Activated naive CD4-positive, alpha-beta T cell treated with anti-CD3 and anti-CD28 coated beads for 36 hours (primary cell): ENCODE measurements around the gene PRR13. TPM values are rescaled to one million over a fixed set of nuclear protein-coding genes. Genes with fewer than 3 reads are reported as not detected.
A peak's percentile ranks its signal among the peaks of the same experiment; 100 is the strongest.
"Not testable (repeated sequence)": the region's sequence is repeated elsewhere in the genome, so short reads cannot be mapped to it uniquely, and the experiment has no call there.

Experiments used
- CTCF ChIA-PET: fragments of 350-600 bp; sonication (Branson Sonifier 250); formaldehyde crosslinking; loops from one replicate; lab custom pipeline; 2021; ENCODE audit warnings: antibody characterized with exemption; lab: Charles Lee
- DNase-seq: peaks from one replicate; pipeline ENCODE4 v3.0.0-alpha.2; 2020
- H3K27ac Mint-ChIP-seq: one replicate; pipeline ENCODE4 v1.8.0; 2021; ENCODE audit warnings: mild to moderate bottlenecking, mixed read lengths
- H3K27me3 Mint-ChIP-seq: one replicate; pipeline ENCODE4 v1.8.0; 2021; ENCODE audit warnings: low read depth, mixed read lengths
- H3K36me3 Mint-ChIP-seq: one replicate; pipeline ENCODE4 v1.8.0; 2021; ENCODE audit warnings: low read depth, mixed read lengths
- H3K4me1 Mint-ChIP-seq: one replicate; pipeline ENCODE4 v1.8.0; 2021; ENCODE audit warnings: low read depth, mixed read lengths
- H3K4me3 Mint-ChIP-seq: one replicate; pipeline ENCODE4 v1.8.0; 2021; ENCODE audit warnings: mild to moderate bottlenecking, moderate library complexity, mixed read lengths
- H3K9me3 Mint-ChIP-seq: one replicate; pipeline ENCODE4 v1.8.0; 2021; ENCODE audit warnings: mixed read lengths
- intact Hi-C: fragments of 100-400 bp; cut with micrococcal nuclease; formaldehyde crosslinking; loops from one replicate; pipeline ENCODE4 v1.15.1; 2023
- total RNA-seq, 2 experiments: library from RNA; stranded (reverse); gene quantifications; one replicate each; pipeline ENCODE4 v1.2.3, GENCODE V29; 2021

Gene PRR13
- total RNA-seq, 2 experiments from 2014 or later, result 207 to 216 TPM

- peak overlapping the region; percentile 39 for H3K4me3 Mint-ChIP-seq
- peaks cover 40% of the 10 kb centered on the region for H3K4me1 Mint-ChIP-seq
- no peak for DNase-seq
- no peaks in the 10 kb centered on the region for H3K27me3 Mint-ChIP-seq
- intact Hi-C loops, result no loop called here
- no peaks in the 10 kb centered on the region for H3K9me3 Mint-ChIP-seq
- CTCF ChIA-PET, result interaction anchor here (0.6 kb wide), 1 partner anchor 55 kb away, joined by 4 read pairs; no protein-coding TSS in a partner anchor
- H3K36me3 Mint-ChIP-seq, result peaks cover 40% of the 10 kb centered on the region
- peak overlapping the region; percentile 74 for H3K27ac Mint-ChIP-seq
These were observed 2.4 kb downstream of the PRR13 start for GRCh38 chr12:53443955-53444354.

DNA sequence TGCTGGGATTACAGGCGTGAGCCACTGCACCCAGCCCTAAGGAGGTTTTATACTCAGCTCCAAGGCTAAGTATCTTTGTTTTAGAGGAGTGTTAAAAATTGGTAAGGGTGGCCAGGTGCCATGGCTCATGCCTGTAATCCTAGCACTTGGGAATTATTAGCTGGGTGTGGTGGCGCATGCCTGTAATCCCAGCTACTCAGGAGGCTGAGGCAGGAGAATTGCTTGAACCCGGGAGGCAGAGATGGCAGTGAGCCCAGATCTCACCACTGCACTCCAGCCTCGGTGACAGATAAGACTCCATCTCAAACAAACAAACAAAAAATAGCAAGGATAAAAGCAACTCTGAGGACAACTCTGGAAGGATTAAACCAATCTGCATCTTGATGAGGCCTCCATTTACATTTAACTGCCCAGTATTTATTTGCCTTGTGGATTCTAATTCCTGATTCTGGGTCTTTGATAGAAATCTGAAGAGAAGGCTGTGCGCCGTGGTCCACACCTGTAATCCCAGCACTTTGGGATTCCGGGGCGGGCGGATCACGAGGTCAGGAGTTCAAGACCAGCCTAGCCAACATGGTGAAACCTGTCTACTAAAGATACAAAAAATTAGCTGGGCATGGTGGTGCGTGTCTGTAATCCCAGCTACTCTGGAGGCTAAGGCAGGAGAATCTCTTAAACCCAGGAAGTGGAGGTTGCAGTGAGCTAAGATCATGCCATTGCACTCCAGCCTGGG is 3.2 kb downstream of the PRR13 start:
- H3K4me3 Mint-ChIP-seq, intact Hi-C loops, H3K27me3 Mint-ChIP-seq, DNase-seq, H3K9me3 Mint-ChIP-seq: not testable (repeated sequence)
- Mint-ChIP-seq H3K4me1 (peaks cover 40% of the 10 kb centered on the region), H3K36me3 (peaks cover 40% of the 10 kb centered on the region), H3K27ac (peak overlapping the region; percentile 59)
- CTCF ChIA-PET, result interaction anchor here (0.6 to 1.3 kb wide), 3 partner anchors 24 to 65 kb away, joined by 4 to 7 read pairs (median 6); partner anchors contain the start of gene SP1

- Mint-ChIP-seq H3K9me3 (no peaks in the 10 kb centered on the region), H3K27me3 (no peaks in the 10 kb centered on the region), H3K4me1 (peaks cover 37% of the 10 kb centered on the region), H3K4me3 (peak overlapping the region; percentile 24), H3K36me3 (peaks cover 50% of the 10 kb centered on the region), H3K27ac (peak overlapping the region; percentile 66)
- CTCF ChIA-PET, result interaction anchor here (0.9 to 1.7 kb wide), 3 partner anchors 10 to 43 kb away, joined by 3 to 7 read pairs (median 5); partner anchors contain the start of gene PRR13
- intact Hi-C loops, result loop anchor here (1.0 to 10.0 kb wide), 8 partner anchors 10 to 445 kb away; partner anchors contain the start of genes ATF7, CSAD, EIF4B and PRR13
- DNase-seq, result no peak
These were observed 9.4 kb downstream of the PRR13 start for GRCh38 chr12:53450936-53451335.

DNA sequence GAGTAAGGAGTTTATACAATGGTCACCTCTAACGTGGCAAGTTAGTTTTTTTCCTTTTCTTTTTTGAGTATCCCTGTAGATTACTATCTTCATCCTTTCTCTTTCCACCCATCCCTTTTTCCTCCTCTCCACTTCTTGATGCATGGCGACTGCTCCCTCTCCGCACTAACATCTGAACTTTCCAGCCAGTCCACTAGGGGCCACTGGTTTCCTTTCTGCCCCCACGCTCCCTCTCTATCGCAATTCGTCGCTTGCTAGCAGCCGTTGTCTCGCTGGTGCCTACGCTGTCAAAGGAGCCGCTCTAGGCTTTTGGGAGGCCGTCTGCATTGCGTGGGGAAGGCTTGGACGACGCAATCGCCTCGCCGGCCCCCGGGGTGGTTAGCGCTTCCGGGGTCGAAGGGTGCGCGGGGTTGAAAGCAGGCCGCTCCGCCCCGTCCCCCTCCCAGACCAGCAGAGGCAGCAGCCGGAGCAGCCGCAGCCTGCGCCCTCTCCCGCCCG is 10.2 kb downstream of the PRR13 start, which contains the start of gene PCBP2:
PCBP2 (plus strand) TSS at position 442 of the 498 bp plus-strand sequence. CDS start 2,699 bp downstream, outside the sequence.
- Mint-ChIP-seq H3K27ac (peak within 1 kb of the TSS; percentile 99), H3K4me3 (peak within 1 kb of the TSS; percentile 99), H3K9me3 (no peaks in the 10 kb centered on the region), H3K36me3 (peaks cover 53% of the 10 kb centered on the region), H3K27me3 (no peaks in the 10 kb centered on the region), H3K4me1 (peaks cover 36% of the 10 kb centered on the region)
- intact Hi-C loops, result loop anchor here (1.0 to 10.0 kb wide), 13 partner anchors 10 to 829 kb away; partner anchors contain the start of genes ATF7, ATP5MC2, CBX5 and CSAD
- CTCF ChIA-PET, result interaction anchor here (1.0 to 1.7 kb wide), 2 partner anchors 11 to 42 kb away, joined by 5 to 7 read pairs; partner anchors contain the start of gene PRR13
- peak; percentile 99 for DNase-seq

GRCh38 chr12:53452159-53453077 is 10.9 kb downstream of the PRR13 start:
- CTCF ChIA-PET, result interaction anchor here (0.7 to 3.3 kb wide), 5 partner anchors 23 to 131 kb away, joined by 3 to 25 read pairs (median 4); partner anchors contain the start of genes AAAS and TARBP2
- DNase-seq, result peak; percentile 70
- Mint-ChIP-seq H3K27ac (peak overlapping the region; percentile 99), H3K27me3 (no peaks in the 10 kb centered on the region), H3K9me3 (no peaks in the 10 kb centered on the region), H3K4me3 (peak overlapping the region; percentile 99), H3K36me3 (peaks cover 55% of the 10 kb centered on the region), H3K4me1 (peaks cover 36% of the 10 kb centered on the region)
- intact Hi-C loops, result loop anchor here (1.0 to 10.0 kb wide), 7 partner anchors 31 to 828 kb away; partner anchors contain the start of genes ATP5MC2, CBX5, CSAD and ESPL1

GRCh38 chr12:53453953-53454640 is 12.6 kb downstream of the PRR13 start:
- Mint-ChIP-seq H3K36me3 (peaks cover 57% of the 10 kb centered on the region), H3K9me3 (no peaks in the 10 kb centered on the region), H3K4me3 (peak overlapping the region; percentile 99), H3K27ac (peak overlapping the region; percentile 70), H3K4me1 (peaks cover 45% of the 10 kb centered on the region), H3K27me3 (no peaks in the 10 kb centered on the region)
- no peak for DNase-seq
- CTCF ChIA-PET, result interaction anchor here (1.6 to 3.3 kb wide), 3 partner anchors 22 to 133 kb away, joined by 4 to 25 read pairs (median 5); partner anchors contain the start of genes AAAS and TARBP2
- intact Hi-C loops, result loop anchor here (2.0 to 10.0 kb wide), 3 partner anchors 272 to 827 kb away; partner anchors contain the start of genes CBX5, CSAD, HNRNPA1 and ZNF740

GRCh38 chr12:53454707-53455106 is 13.2 kb downstream of the PRR13 start:
- peaks cover 48% of the 10 kb centered on the region for H3K4me1 Mint-ChIP-seq
- intact Hi-C loops, result loop anchor here (5.0 to 10.0 kb wide), 2 partner anchors 272 to 420 kb away; partner anchors contain the start of genes CSAD and ZNF740
- H3K27me3 Mint-ChIP-seq, result no peaks in the 10 kb centered on the region
- no peak for DNase-seq
- CTCF ChIA-PET, result interaction anchor here (3.3 kb wide), 1 partner anchor 21 kb away, joined by 25 read pairs; no protein-coding TSS in a partner anchor
- H3K36me3 Mint-ChIP-seq, result peaks cover 60% of the 10 kb centered on the region
- H3K27ac Mint-ChIP-seq, result peak overlapping the region; percentile 70
- no peaks in the 10 kb centered on the region for H3K9me3 Mint-ChIP-seq
- H3K4me3 Mint-ChIP-seq, result peak overlapping the region; percentile 6

GRCh38 chr12:53456654-53457366 is 15.3 kb downstream of the PRR13 start:
- Mint-ChIP-seq H3K9me3 (no peaks in the 10 kb centered on the region), H3K27me3 (no peaks in the 10 kb centered on the region), H3K36me3 (peaks cover 78% of the 10 kb centered on the region), H3K4me1 (peaks cover 59% of the 10 kb centered on the region), H3K4me3 (no peak overlapping the region), H3K27ac (no peak overlapping the region)
- intact Hi-C loops, result loop anchor here (10.0 kb wide), 1 partner anchor 422 kb away; no protein-coding TSS in a partner anchor
- CTCF ChIA-PET, result no interaction called here
- no peak for DNase-seq

DNA sequence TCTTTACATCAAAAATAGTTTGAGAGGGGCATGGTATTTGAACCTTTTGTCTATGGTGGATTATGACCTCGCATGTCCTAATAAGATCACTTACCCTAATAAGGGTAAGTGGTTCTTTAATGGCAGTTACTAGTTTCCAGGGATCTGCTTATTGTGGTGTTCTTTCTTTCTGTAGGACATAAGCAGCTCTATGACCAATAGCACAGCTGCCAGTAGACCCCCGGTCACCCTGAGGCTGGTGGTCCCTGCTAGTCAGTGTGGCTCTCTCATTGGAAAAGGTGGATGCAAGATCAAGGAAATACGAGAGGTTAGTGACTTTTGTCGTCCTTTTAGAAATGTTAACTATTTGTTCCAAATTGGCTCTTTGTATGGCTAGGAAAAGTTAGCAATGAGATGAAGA is 17.6 kb downstream of the PRR13 start:
- no peaks in the 10 kb centered on the region for H3K27me3 Mint-ChIP-seq
- no peak overlapping the region for H3K4me3 Mint-ChIP-seq
- H3K36me3 Mint-ChIP-seq, result peaks cover 81% of the 10 kb centered on the region
- H3K4me1 Mint-ChIP-seq, result peaks cover 62% of the 10 kb centered on the region
- CTCF ChIA-PET, result interaction anchor here (1.1 to 1.2 kb wide), 2 partner anchors 18 to 50 kb away, joined by 3 read pairs; no protein-coding TSS in a partner anchor
- no peaks in the 10 kb centered on the region for H3K9me3 Mint-ChIP-seq
- DNase-seq, result no peak
- H3K27ac Mint-ChIP-seq, result no peak overlapping the region
- intact Hi-C loops, result loop anchor here (10.0 kb wide), 1 partner anchor 424 kb away; no protein-coding TSS in a partner anchor

- peaks cover 49% of the 10 kb centered on the region for H3K4me1 Mint-ChIP-seq
- intact Hi-C loops, result no loop called here
- peaks cover 79% of the 10 kb centered on the region for H3K36me3 Mint-ChIP-seq
- no peaks in the 10 kb centered on the region for H3K27me3 Mint-ChIP-seq
- no peak for DNase-seq
- CTCF ChIA-PET, result interaction anchor here (0.7 to 1.7 kb wide), 2 partner anchors 13 to 15 kb away, joined by 3 to 5 read pairs; no protein-coding TSS in a partner anchor
- H3K9me3 Mint-ChIP-seq, result no peaks in the 10 kb centered on the region
- H3K4me3 Mint-ChIP-seq, result no peak overlapping the region
- peak overlapping the region; percentile 21 for H3K27ac Mint-ChIP-seq
These were observed 19.5 kb downstream of the PRR13 start for GRCh38 chr12:53461059-53461458.
